ENCODE results near the gene PLD1. TPM values are rescaled to one million over a fixed set of nuclear protein-coding genes. Genes with fewer than 3 reads are reported as not detected.

The PLD1 gene
- total RNA-seq, 1 donor from 2014 or later, result 25.4 TPM

- Histone ChIP-seq H3K27ac (no peak overlapping the region), H3K27me3 (no peaks in the 10 kb centered on the region), H3K9me3 (no peaks in the 10 kb centered on the region), H3K36me3 (peaks cover 5% of the 10 kb centered on the region), H3K4me1 (no peaks in the 10 kb centered on the region), H3K4me3 (no peak overlapping the region)
- intact Hi-C loops (cut with DNase I), result no loop called here
- ATAC-seq, result no peak
- no peak for DNase-seq
- TF ChIP-seq, protein P1, sequence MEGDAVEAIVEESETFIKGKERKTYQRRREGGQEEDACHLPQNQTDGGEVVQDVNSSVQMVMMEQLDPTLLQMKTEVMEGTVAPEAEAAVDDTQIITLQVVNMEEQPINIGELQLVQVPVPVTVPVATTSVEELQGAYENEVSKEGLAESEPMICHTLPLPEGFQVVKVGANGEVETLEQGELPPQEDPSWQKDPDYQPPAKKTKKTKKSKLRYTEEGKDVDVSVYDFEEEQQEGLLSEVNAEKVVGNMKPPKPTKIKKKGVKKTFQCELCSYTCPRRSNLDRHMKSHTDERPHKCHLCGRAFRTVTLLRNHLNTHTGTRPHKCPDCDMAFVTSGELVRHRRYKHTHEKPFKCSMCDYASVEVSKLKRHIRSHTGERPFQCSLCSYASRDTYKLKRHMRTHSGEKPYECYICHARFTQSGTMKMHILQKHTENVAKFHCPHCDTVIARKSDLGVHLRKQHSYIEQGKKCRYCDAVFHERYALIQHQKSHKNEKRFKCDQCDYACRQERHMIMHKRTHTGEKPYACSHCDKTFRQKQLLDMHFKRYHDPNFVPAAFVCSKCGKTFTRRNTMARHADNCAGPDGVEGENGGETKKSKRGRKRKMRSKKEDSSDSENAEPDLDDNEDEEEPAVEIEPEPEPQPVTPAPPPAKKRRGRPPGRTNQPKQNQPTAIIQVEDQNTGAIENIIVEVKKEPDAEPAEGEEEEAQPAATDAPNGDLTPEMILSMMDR (IDR thresholded peaks at IDR 0.05), result no peak
Measured at GRCh38 chr3:171673951-171674350, 136.3 kb downstream of the PLD1 start.

GRCh38 chr3:171672538-171672937, 137.7 kb downstream of the PLD1 start:
- TF ChIP-seq, protein P1 (IDR thresholded peaks at IDR 0.05), result no peak
- Histone ChIP-seq H3K9me3 (no peaks in the 10 kb centered on the region), H3K27ac (no peak overlapping the region), H3K27me3 (no peaks in the 10 kb centered on the region), H3K4me3 (no peak overlapping the region), H3K36me3 (peaks cover 5% of the 10 kb centered on the region), H3K4me1 (no peaks in the 10 kb centered on the region)
- no peak for DNase-seq
- ATAC-seq, result no peak
- intact Hi-C loops (cut with DNase I), result no loop called here

GRCh38 chr3:171672124-171672523, 138.2 kb downstream of the PLD1 start:
- Histone ChIP-seq H3K27ac (no peak overlapping the region), H3K4me1 (no peaks in the 10 kb centered on the region), H3K27me3 (no peaks in the 10 kb centered on the region), H3K9me3 (no peaks in the 10 kb centered on the region), H3K36me3 (peaks cover 5% of the 10 kb centered on the region), H3K4me3 (no peak overlapping the region)
- DNase-seq, result no peak
- intact Hi-C loops (cut with DNase I), result no loop called here
- TF ChIP-seq, protein P1 (IDR thresholded peaks at IDR 0.05), result no peak
- ATAC-seq, result no peak

DNA sequence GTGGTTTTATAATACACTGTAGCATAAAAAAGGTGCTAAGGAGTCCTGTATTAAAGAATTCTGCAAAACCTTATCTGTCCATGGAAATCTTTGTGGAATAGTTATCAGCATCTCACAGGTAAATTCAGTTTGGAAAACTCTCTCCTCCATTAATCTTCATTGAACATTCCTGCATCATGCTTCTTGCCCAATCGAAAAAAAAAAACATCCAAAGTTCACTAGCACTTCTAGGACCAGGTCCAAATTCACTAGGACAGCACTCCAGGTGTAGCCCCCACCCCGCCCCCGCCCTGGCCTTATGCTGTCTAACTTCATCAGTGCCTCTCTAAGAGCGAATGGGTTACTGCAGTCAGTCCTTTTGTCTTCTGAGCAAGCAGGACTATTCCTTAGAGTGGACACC, 138.6 kb downstream of the PLD1 start:
- no peaks in the 10 kb centered on the region for H3K4me1 ChIP-seq
- TF ChIP-seq, protein P1 (IDR thresholded peaks at IDR 0.05), result no peak
- H3K4me3 ChIP-seq, result no peak overlapping the region
- no peak for DNase-seq
- H3K27ac ChIP-seq, result no peak overlapping the region
- H3K36me3 ChIP-seq, result peaks cover 5% of the 10 kb centered on the region
- no peaks in the 10 kb centered on the region for H3K9me3 ChIP-seq
- H3K27me3 ChIP-seq, result no peaks in the 10 kb centered on the region
- intact Hi-C loops (cut with DNase I), result no loop called here
- no peak for ATAC-seq

DNA sequence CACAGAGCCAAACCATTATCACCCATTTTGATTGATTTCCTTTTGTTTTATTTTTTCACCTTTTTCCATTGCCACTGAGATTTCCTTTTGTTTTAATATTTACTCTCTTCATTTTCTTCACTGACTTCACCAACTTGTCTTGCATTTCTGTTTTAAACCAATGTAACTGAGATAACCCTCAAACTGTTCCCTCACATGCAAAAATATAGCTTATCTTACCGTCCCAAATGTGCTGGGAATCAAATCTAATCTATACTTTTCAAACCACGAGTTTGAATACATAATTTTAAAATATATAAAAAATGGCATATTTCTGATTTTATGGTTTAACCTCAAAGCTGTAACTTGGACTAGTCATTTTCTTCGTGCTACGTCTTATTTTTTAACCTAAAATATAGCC, 143.8 kb downstream of the PLD1 start:
- Histone ChIP-seq H3K27ac (no peak overlapping the region), H3K36me3 (peaks cover 7% of the 10 kb centered on the region), H3K27me3 (no peaks in the 10 kb centered on the region), H3K9me3 (no peaks in the 10 kb centered on the region), H3K4me1 (no peaks in the 10 kb centered on the region), H3K4me3 (no peak overlapping the region)
- intact Hi-C loops (cut with DNase I), result no loop called here
- TF ChIP-seq, protein P1 (IDR thresholded peaks at IDR 0.05), result no peak
- no peak for DNase-seq
- ATAC-seq, result no peak

GRCh38 chr3:171663805-171664204, 146.5 kb downstream of the PLD1 start:
- DNase-seq (no peak), ATAC-seq (no peak)
- H3K36me3 ChIP-seq, result peaks cover 23% of the 10 kb centered on the region
- no peaks in the 10 kb centered on the region for H3K9me3 ChIP-seq
- H3K27ac ChIP-seq, result no peak overlapping the region
- no peak overlapping the region for H3K4me3 ChIP-seq
- TF ChIP-seq, protein P1 (IDR thresholded peaks at IDR 0.05), result no peak
- no peaks in the 10 kb centered on the region for H3K27me3 ChIP-seq
- H3K4me1 ChIP-seq, result no peaks in the 10 kb centered on the region
- intact Hi-C loops (cut with DNase I), result no loop called here

Measured in upper lobe of right lung (tissue), 1 donor.